Endothelial cell (in vitro differentiated cells): ENCODE results near the gene VAV2. TPM values are rescaled to one million over a fixed set of nuclear protein-coding genes. Genes with fewer than 3 reads are reported as not detected.

Source experiments
- DNase-seq: peaks from one replicate; pipeline ENCODE4 v3.0.0; 2021; ENCODE audit warnings: low spot score
- H3K27ac Mint-ChIP-seq: one replicate; pipeline ENCODE4 v1.8.0; 2021; ENCODE audit warnings: mixed read lengths, inconsistent platforms; ENCODE audit not compliant: unreplicated experiment
- H3K27me3 Mint-ChIP-seq: one replicate; pipeline ENCODE4 v1.8.0; 2021; ENCODE audit warnings: mild to moderate bottlenecking, moderate library complexity, mixed read lengths, inconsistent platforms; ENCODE audit not compliant: unreplicated experiment
- H3K36me3 Mint-ChIP-seq: one replicate; pipeline ENCODE4 v1.8.0; 2021; ENCODE audit warnings: mild to moderate bottlenecking, low read depth, mixed read lengths, inconsistent platforms; ENCODE audit not compliant: unreplicated experiment
- H3K4me1 Mint-ChIP-seq: one replicate; pipeline ENCODE4 v1.8.0; 2021; ENCODE audit warnings: mild to moderate bottlenecking, mixed read lengths, inconsistent platforms; ENCODE audit not compliant: unreplicated experiment
- H3K4me3 Mint-ChIP-seq: one replicate; pipeline ENCODE4 v1.8.0; 2021; ENCODE audit warnings: mild to moderate bottlenecking, mixed read lengths, inconsistent platforms; ENCODE audit not compliant: unreplicated experiment
- H3K9me3 Mint-ChIP-seq: one replicate; pipeline ENCODE4 v1.8.0; 2021; ENCODE audit warnings: mixed read lengths, inconsistent platforms; ENCODE audit not compliant: unreplicated experiment
- total RNA-seq: library from RNA; stranded (reverse); fragmentation: NEBNext Ultra II Directional; extraction: Animal tissue kit (Norgen Biotek cat#: 25700); gene quantifications from one replicate; pipeline ENCODE4 v1.2.1, GENCODE V29; 2021; ENCODE audit not compliant: unreplicated experiment
- TF ChIP-seq, protein P1 (sequence below): fragments of 200-600 bp; sonication (generic); IDR thresholded peaks from one replicate; pipeline ENCODE4 v1.5.0; 2021; ENCODE audit warnings: antibody characterized with exemption; ENCODE audit not compliant: unreplicated experiment

Gene VAV2
- total RNA-seq, 1 donor from 2014 or later, result 27.2 TPM

DNA sequence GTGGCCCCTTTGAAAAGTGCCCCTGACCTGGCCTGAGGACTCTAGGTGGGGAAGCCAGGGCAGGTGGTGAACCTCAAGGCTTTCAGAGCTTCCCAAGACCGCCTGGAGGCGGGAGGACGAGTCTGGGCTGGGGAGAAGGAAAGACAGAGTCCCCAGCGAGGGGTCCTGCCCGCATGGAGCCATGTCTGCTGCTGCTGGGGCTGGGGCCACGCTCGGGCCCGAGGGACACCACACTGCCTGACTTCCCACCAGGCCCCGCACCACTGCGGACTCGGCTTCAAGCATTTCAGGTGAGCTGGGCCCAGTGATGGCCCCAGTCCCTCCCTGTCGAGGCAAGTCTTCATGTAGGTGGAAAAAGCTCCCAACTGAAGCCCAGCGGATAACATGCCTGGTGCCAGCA is 191.9 kb downstream of the VAV2 start:
- H3K4me3 Mint-ChIP-seq, result no peak overlapping the region
- DNase-seq, result no peak
- H3K9me3 Mint-ChIP-seq, result no peaks in the 10 kb centered on the region
- no peaks in the 10 kb centered on the region for H3K4me1 Mint-ChIP-seq
- TF ChIP-seq, protein P1, sequence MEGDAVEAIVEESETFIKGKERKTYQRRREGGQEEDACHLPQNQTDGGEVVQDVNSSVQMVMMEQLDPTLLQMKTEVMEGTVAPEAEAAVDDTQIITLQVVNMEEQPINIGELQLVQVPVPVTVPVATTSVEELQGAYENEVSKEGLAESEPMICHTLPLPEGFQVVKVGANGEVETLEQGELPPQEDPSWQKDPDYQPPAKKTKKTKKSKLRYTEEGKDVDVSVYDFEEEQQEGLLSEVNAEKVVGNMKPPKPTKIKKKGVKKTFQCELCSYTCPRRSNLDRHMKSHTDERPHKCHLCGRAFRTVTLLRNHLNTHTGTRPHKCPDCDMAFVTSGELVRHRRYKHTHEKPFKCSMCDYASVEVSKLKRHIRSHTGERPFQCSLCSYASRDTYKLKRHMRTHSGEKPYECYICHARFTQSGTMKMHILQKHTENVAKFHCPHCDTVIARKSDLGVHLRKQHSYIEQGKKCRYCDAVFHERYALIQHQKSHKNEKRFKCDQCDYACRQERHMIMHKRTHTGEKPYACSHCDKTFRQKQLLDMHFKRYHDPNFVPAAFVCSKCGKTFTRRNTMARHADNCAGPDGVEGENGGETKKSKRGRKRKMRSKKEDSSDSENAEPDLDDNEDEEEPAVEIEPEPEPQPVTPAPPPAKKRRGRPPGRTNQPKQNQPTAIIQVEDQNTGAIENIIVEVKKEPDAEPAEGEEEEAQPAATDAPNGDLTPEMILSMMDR, result no peak
- no peak overlapping the region for H3K27ac Mint-ChIP-seq
- peaks cover 10% of the 10 kb centered on the region for H3K27me3 Mint-ChIP-seq
- peaks cover 8% of the 10 kb centered on the region for H3K36me3 Mint-ChIP-seq

DNA sequence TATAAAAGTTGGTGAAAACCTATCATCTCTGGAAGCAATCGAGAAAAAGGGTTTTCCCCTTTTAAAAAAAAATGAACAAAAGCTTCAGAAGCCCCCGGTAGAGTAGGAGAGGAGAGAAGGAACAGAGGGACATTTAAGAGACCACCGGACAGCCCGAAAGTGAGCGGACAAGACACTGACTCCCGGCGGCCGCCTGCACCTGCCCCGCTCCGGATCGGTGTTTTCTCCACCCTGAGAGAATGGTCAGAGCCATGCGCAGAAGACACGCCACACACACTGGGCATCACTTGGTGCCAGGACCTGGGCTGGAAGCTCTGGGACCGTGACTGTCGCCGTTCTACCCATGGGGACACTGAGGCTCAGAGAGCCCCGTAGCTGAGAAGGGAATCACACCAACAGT is 192.4 kb downstream of the VAV2 start:
- Mint-ChIP-seq H3K27ac (no peak overlapping the region), H3K27me3 (peaks cover 11% of the 10 kb centered on the region), H3K4me1 (no peaks in the 10 kb centered on the region), H3K4me3 (no peak overlapping the region), H3K9me3 (no peaks in the 10 kb centered on the region), H3K36me3 (peaks cover 10% of the 10 kb centered on the region)
- no peak for DNase-seq
- TF ChIP-seq, protein P1, result no peak

DNA sequence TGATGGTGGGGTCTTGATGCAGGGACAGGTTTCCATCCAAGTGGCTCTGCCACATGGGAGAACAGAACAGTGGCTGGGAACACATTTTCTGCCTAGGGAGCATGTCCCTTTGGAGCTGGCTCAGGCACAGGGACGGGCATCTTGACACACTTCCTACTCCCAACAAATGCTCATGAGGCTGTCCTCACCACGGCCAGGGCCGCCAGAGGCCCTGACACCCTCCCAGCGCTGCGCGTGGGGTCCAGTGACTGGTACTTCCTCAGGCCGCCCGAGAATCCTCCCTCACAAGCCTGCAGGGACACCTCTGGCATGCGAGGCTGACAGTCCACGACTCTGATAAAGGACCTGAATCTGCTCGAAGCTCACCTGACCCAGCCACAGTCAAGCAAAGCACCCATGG is 193.0 kb downstream of the VAV2 start:
- no peak for DNase-seq
- H3K4me3 Mint-ChIP-seq, result no peak overlapping the region

DNA sequence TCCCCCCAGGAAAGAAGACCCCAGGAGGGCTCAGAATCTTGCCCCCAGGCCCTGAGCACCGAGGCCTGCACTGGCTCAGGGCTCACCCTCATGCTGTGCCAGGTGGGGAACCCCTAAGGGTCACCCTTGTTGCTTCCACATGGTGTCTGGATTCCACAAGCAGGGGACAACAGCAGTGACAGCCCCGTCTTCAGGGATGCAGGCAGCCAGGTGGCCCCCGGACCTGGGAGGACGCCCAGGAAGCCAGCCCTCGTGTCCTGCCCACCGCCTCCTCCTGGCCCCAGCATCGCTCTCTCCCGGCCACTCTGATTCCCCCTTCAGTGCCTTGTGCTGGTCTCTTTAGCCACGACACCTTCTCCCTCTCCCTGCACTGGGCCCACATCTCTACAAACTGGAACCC is 194.0 kb downstream of the VAV2 start:
- Mint-ChIP-seq H3K4me3 (peak overlapping the region; percentile 18), H3K27ac (no peak overlapping the region), H3K4me1 (no peaks in the 10 kb centered on the region), H3K27me3 (peaks cover 11% of the 10 kb centered on the region), H3K36me3 (peaks cover 11% of the 10 kb centered on the region), H3K9me3 (no peaks in the 10 kb centered on the region)
- DNase-seq, result no peak
- TF ChIP-seq, protein P1, result no peak

More for the DNA sequence above, 193.0 kb downstream of the VAV2 start:
- Mint-ChIP-seq H3K27me3 (peaks cover 11% of the 10 kb centered on the region), H3K9me3 (no peaks in the 10 kb centered on the region), H3K4me1 (no peaks in the 10 kb centered on the region), H3K36me3 (peaks cover 11% of the 10 kb centered on the region), H3K27ac (no peak overlapping the region)
- TF ChIP-seq, protein P1, result no peak

DNA sequence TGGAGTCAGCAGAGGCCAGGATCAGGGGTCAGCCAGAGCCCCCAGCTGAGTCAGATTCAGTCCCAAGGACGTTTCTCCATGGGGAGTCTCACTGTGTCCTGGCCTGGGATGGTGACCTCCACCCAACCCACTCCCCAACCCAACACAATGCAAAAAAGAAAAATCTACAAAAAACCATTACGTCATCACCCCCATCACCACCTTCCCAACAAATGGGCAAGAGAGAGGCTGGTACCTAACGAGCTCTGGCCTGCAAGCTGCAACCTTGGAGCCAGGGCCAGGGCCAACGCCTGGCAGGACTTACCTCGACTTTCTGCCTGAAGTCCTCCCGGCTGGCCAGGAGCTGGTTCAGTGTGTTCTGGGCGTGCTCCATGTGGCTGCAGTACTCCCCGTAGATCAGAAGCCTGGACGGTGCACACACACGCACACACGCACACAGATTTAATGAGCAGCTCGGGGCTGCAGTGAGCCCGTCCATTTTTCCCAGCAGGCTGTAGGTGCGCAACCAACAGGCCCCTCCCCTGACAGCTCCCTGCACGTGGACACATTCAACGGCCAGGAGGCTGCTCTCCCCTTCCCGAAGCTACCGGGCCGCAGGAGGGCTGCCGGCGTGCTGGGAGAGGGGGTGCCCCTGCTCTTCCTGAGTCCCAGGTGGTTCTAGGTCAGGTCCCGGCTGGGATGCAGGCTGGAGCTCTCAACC is 194.6 kb downstream of the VAV2 start:
- H3K27ac Mint-ChIP-seq, result no peak overlapping the region
- H3K27me3 Mint-ChIP-seq, result peaks cover 14% of the 10 kb centered on the region
- no peaks in the 10 kb centered on the region for H3K4me1 Mint-ChIP-seq
- no peaks in the 10 kb centered on the region for H3K9me3 Mint-ChIP-seq
- no peak for DNase-seq
- H3K36me3 Mint-ChIP-seq, result peaks cover 11% of the 10 kb centered on the region
- H3K4me3 Mint-ChIP-seq, result no peak overlapping the region
- TF ChIP-seq, protein P1, result no peak
